Measurements from ENCODE around the gene PSMA1.

- TF ChIP-seq, protein P1, sequence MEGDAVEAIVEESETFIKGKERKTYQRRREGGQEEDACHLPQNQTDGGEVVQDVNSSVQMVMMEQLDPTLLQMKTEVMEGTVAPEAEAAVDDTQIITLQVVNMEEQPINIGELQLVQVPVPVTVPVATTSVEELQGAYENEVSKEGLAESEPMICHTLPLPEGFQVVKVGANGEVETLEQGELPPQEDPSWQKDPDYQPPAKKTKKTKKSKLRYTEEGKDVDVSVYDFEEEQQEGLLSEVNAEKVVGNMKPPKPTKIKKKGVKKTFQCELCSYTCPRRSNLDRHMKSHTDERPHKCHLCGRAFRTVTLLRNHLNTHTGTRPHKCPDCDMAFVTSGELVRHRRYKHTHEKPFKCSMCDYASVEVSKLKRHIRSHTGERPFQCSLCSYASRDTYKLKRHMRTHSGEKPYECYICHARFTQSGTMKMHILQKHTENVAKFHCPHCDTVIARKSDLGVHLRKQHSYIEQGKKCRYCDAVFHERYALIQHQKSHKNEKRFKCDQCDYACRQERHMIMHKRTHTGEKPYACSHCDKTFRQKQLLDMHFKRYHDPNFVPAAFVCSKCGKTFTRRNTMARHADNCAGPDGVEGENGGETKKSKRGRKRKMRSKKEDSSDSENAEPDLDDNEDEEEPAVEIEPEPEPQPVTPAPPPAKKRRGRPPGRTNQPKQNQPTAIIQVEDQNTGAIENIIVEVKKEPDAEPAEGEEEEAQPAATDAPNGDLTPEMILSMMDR (IDR thresholded peaks at IDR 0.05; ENCODE audit: low read depth, low read length, poor library complexity, severe bottlenecking), result no peak
- TF ChIP-seq EZH2phosphoT487 (IDR thresholded peaks at IDR 0.05; ENCODE audit: borderline replicate concordance, low read length), result no peak
Observed at GRCh38 chr11:14458377-14458776, 61.8 kb downstream of the PSMA1 start.
